Body of pancreas (tissue), 4 donors: ENCODE measurements around the gene ARHGAP42.
"Not testable (repeated sequence)": the region's sequence is repeated elsewhere in the genome, so short reads cannot be mapped to it uniquely, and the experiment has no call there.

ENCODE experiments used
- POLR2A ChIP-seq, 3 donors: fragments of 450-650 bp; IDR thresholded peaks; one replicate each; pipeline ENCODE4 v1.6.1; 2016; ENCODE audit warnings: antibody characterized with exemption in 3 of 3, mild to moderate bottlenecking in 2 of 3
- TF ChIP-seq, protein P1 (sequence below), 7 experiments: fragments of 450-650 bp in 4 of 7; fragments of 200-600 bp in 3 of 7; sonication (generic) in 3 of 7; IDR thresholded peaks; one replicate each; pipeline ENCODE4 v1.5.1; 2016 to 2019; ENCODE audit warnings: antibody characterized with exemption in 7 of 7

DNA sequence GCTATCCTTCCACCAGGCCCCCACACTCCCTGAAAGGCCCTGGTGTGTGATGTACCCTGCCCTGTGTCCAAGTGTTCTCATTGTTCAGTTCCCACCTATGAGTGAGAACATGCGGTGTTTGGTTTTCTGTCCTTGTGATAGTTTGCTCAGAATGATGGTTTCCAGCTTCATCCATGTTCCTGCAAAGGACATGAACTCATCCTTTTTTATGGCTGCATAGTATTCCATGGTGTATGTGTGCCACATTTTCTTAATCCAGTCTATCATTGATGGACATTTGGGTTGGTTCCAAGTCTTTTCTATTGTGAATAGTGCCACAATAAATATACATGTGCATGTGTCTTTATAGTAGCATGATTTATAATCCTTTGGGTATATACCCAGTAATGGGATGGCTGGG lies 208.9 kb downstream of the ARHGAP42 start:
- TF ChIP-seq POLR2A (IDR thresholded peaks at IDR 0.05) = not testable (repeated sequence)
- TF ChIP-seq, protein P1, sequence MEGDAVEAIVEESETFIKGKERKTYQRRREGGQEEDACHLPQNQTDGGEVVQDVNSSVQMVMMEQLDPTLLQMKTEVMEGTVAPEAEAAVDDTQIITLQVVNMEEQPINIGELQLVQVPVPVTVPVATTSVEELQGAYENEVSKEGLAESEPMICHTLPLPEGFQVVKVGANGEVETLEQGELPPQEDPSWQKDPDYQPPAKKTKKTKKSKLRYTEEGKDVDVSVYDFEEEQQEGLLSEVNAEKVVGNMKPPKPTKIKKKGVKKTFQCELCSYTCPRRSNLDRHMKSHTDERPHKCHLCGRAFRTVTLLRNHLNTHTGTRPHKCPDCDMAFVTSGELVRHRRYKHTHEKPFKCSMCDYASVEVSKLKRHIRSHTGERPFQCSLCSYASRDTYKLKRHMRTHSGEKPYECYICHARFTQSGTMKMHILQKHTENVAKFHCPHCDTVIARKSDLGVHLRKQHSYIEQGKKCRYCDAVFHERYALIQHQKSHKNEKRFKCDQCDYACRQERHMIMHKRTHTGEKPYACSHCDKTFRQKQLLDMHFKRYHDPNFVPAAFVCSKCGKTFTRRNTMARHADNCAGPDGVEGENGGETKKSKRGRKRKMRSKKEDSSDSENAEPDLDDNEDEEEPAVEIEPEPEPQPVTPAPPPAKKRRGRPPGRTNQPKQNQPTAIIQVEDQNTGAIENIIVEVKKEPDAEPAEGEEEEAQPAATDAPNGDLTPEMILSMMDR (IDR thresholded peaks at IDR 0.05) = not testable (repeated sequence)
